ENCODE results near the gene PLCH1.

DNA sequence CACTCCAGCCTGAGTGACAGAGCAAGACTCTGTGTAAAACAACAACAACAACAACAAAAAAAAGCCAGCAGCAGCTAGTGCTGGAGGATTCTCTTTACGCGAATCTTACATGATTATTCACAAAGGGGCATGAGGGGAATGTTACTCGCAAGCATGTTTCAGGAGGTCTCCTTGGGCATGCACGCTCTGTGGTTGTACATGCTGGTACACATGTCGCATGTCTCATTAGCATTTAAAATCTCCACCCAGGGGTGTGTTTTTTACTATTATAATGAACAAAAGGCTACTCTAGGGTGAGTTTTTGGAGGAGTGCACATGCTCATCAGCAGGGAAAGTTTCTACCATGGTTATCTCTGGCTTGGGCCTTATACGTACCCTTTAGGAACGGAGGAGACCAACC, 12.7 kb upstream of the PLCH1 start:
- TF ChIP-seq CTCF (IDR thresholded peaks at IDR 0.05; ENCODE audit: low read depth, low read length, missing input control) = no peak
- no peak for TF ChIP-seq GABPA (IDR thresholded peaks at IDR 0.05 in 1 of 2, conservative IDR thresholded peaks at IDR 0.05 in 1 of 2)
- TF ChIP-seq, protein P1, sequence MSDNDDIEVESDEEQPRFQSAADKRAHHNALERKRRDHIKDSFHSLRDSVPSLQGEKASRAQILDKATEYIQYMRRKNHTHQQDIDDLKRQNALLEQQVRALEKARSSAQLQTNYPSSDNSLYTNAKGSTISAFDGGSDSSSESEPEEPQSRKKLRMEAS (IDR thresholded peaks at IDR 0.05) = no peak
- TF ChIP-seq SP1 (IDR thresholded peaks at IDR 0.05) = no peak
- TF ChIP-seq RAD21 (IDR thresholded peaks at IDR 0.05) = no peak
- TF ChIP-seq JUND (IDR thresholded peaks at IDR 0.05) = no peak
